OCI-LY1 (cell line): ENCODE measurements around the gene KCNJ14.

ENCODE experiments used
- H2AFZ ChIP-seq: fragments of 200-600 bp; sonication (generic), shearing (Covaris generic); 2 replicates; pipeline ENCODE4 v1.6.0; 2014; ENCODE audit warnings: antibody characterized with exemption, mild to moderate bottlenecking, low read length
- H3F3A ChIP-seq: fragments of 200-600 bp; sonication (generic), shearing (Covaris generic); 2 replicates; pipeline ENCODE4 v1.6.0; 2014; ENCODE audit warnings: mild to moderate bottlenecking, antibody characterized with exemption, low read length, moderate library complexity; ENCODE audit not compliant: insufficient read depth
- H3K27ac ChIP-seq: fragments of 200-600 bp; sonication (generic); 2 replicates; pipeline ENCODE4 v1.5.1; 2014; ENCODE audit warnings: low read length, mixed run types, mild to moderate bottlenecking, low read depth; ENCODE audit not compliant: poor library complexity, severe bottlenecking
- H3K27me3 ChIP-seq: fragments of 200-600 bp; sonication (generic); 2 replicates; pipeline ENCODE4 v1.6.0; 2014; ENCODE audit warnings: antibody characterized with exemption, mild to moderate bottlenecking, low read length, moderate library complexity; ENCODE audit not compliant: insufficient read depth
- H3K36me3 ChIP-seq: fragments of 200-600 bp; sonication (generic); 2 replicates; pipeline ENCODE4 v1.6.1; 2014; ENCODE audit warnings: mild to moderate bottlenecking, antibody characterized with exemption, low read length, moderate library complexity, mixed read lengths; ENCODE audit not compliant: insufficient read depth
- H3K4me1 ChIP-seq: fragments of 200-600 bp; sonication (generic); 2 replicates; pipeline ENCODE4 v1.5.1; 2014; ENCODE audit warnings: mild to moderate bottlenecking, low read length, moderate library complexity; ENCODE audit not compliant: insufficient read depth, severe bottlenecking
- H3K4me2 ChIP-seq: fragments of 200-600 bp; sonication (generic), shearing (Covaris generic); 2 replicates; pipeline ENCODE4 v1.6.1; 2014; ENCODE audit warnings: low read length
- H3K4me3 ChIP-seq: fragments of 200-600 bp; sonication (generic); 2 replicates; pipeline ENCODE4 v1.5.1; 2014; ENCODE audit warnings: low read length, low read depth, mild to moderate bottlenecking, mixed read lengths; ENCODE audit not compliant: poor library complexity, severe bottlenecking
- H3K79me2 ChIP-seq: fragments of 200-600 bp; shearing (Covaris generic); 2 replicates; pipeline ENCODE4 v1.6.1; 2016; ENCODE audit warnings: mixed run types, low read length, mixed read lengths; ENCODE audit not compliant: insufficient read depth
- H3K9ac ChIP-seq: fragments of 200-600 bp; sonication (generic), shearing (Covaris generic); 2 replicates; pipeline ENCODE4 v1.6.1; 2014; ENCODE audit warnings: mild to moderate bottlenecking, low read length, mixed read lengths
- H3K9me2 ChIP-seq: fragments of 200-600 bp; sonication (generic), shearing (Covaris generic); 2 replicates; pipeline ENCODE4 v1.6.1; 2014; ENCODE audit warnings: low read depth, mild to moderate bottlenecking, low read length, mixed read lengths
- H3K9me3 ChIP-seq: fragments of 200-600 bp; shearing (Covaris generic); 2 replicates; pipeline ENCODE4 v1.6.1; 2014; ENCODE audit warnings: low read length, mixed read lengths
- H4K20me1 ChIP-seq: fragments of 200-600 bp; sonication (generic), shearing (Covaris generic); 2 replicates; pipeline ENCODE4 v1.6.0; 2016; ENCODE audit warnings: mild to moderate bottlenecking, low read length; ENCODE audit not compliant: insufficient read depth
- EZH2 ChIP-seq: fragments of 200-600 bp; sonication (generic), shearing (Covaris generic); IDR thresholded peaks from 2 replicates; pipeline ENCODE4 v1.8.0; 2017; ENCODE audit warnings: borderline replicate concordance, mixed run types, mild to moderate bottlenecking, antibody characterized with exemption, low read length, moderate library complexity, mixed read lengths
- TF ChIP-seq, protein P1 (sequence below): fragments of 200-600 bp; sonication (generic), shearing (Covaris generic); IDR thresholded peaks from 2 replicates; pipeline ENCODE4 v1.5.1; 2017; ENCODE audit warnings: mild to moderate bottlenecking, antibody characterized with exemption, low read length, moderate library complexity, mixed read lengths

Gene KCNJ14

DNA sequence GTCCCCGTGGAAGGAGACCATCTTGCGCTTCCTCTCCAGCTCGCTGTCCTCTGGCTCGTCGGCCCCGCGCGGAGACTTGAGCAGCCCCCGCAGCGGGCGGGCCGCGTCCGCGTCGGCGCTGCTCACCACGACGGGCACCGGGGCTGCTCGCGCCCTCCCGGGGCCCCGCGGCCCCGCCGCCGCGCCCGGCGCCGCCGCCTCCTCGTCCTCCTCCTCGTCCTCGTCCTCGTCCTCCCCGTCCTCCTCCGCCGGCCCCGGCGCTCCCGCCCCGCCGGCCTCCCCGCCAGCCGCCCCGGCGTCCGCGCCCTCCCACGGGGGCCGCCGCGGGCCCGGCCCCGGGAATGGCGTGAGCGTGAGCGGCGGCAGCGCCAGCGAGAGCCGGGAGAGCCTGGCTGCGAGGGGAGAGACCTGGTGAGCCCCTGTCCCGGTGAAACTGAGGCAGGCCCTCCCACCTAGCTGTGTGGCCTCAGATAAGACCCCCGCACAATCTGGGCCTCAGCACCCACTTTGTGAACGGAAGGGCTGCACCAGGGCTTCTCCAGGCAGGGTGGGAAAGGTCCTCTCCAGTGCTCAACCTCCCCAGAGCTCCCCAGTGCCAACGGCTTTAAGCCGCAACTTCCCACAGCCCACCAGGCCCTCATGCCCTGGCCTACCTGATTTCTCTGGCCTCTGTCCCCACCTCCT lies 38.5 kb downstream of the KCNJ14 start:
- Histone ChIP-seq H3K27ac (no peak overlapping the region), H3K4me3 (peak overlapping the region; percentile 58), H3K36me3 (no peaks in the 10 kb centered on the region), H3K4me2 (peak overlapping the region; percentile 77), H3K9me2 (no peaks in the 10 kb centered on the region), H3K4me1 (peaks cover 8% of the 10 kb centered on the region), H3F3A (no peaks in the 10 kb centered on the region), H4K20me1 (no peaks in the 10 kb centered on the region), H2AFZ (no peak overlapping the region), H3K79me2 (no peaks in the 10 kb centered on the region), H3K9ac (peak overlapping the region; percentile 40; the same call in 1 of the 2 replicates), H3K27me3 (no peaks in the 10 kb centered on the region), H3K9me3 (no peaks in the 10 kb centered on the region)
- TF ChIP-seq, protein P1, sequence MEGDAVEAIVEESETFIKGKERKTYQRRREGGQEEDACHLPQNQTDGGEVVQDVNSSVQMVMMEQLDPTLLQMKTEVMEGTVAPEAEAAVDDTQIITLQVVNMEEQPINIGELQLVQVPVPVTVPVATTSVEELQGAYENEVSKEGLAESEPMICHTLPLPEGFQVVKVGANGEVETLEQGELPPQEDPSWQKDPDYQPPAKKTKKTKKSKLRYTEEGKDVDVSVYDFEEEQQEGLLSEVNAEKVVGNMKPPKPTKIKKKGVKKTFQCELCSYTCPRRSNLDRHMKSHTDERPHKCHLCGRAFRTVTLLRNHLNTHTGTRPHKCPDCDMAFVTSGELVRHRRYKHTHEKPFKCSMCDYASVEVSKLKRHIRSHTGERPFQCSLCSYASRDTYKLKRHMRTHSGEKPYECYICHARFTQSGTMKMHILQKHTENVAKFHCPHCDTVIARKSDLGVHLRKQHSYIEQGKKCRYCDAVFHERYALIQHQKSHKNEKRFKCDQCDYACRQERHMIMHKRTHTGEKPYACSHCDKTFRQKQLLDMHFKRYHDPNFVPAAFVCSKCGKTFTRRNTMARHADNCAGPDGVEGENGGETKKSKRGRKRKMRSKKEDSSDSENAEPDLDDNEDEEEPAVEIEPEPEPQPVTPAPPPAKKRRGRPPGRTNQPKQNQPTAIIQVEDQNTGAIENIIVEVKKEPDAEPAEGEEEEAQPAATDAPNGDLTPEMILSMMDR: no peak
- no peak for TF ChIP-seq EZH2

GRCh38 chr19:48495396-48495795 lies 40.0 kb downstream of the KCNJ14 start:
- no peak overlapping the region for H3K4me2 ChIP-seq
- no peaks in the 10 kb centered on the region for H3K27me3 ChIP-seq
- no peaks in the 10 kb centered on the region for H3K9me2 ChIP-seq
- no peaks in the 10 kb centered on the region for H3F3A ChIP-seq
- no peak overlapping the region for H3K4me3 ChIP-seq
- no peak overlapping the region for H3K27ac ChIP-seq
- TF ChIP-seq EZH2: no peak
- TF ChIP-seq, protein P1: no peak
- no peak overlapping the region for H2AFZ ChIP-seq
- no peaks in the 10 kb centered on the region for H3K9me3 ChIP-seq
- H3K79me2 ChIP-seq: no peaks in the 10 kb centered on the region
- H3K9ac ChIP-seq: no peak overlapping the region
- no peaks in the 10 kb centered on the region for H3K36me3 ChIP-seq
- peaks cover 8% of the 10 kb centered on the region for H3K4me1 ChIP-seq
- no peaks in the 10 kb centered on the region for H4K20me1 ChIP-seq

DNA sequence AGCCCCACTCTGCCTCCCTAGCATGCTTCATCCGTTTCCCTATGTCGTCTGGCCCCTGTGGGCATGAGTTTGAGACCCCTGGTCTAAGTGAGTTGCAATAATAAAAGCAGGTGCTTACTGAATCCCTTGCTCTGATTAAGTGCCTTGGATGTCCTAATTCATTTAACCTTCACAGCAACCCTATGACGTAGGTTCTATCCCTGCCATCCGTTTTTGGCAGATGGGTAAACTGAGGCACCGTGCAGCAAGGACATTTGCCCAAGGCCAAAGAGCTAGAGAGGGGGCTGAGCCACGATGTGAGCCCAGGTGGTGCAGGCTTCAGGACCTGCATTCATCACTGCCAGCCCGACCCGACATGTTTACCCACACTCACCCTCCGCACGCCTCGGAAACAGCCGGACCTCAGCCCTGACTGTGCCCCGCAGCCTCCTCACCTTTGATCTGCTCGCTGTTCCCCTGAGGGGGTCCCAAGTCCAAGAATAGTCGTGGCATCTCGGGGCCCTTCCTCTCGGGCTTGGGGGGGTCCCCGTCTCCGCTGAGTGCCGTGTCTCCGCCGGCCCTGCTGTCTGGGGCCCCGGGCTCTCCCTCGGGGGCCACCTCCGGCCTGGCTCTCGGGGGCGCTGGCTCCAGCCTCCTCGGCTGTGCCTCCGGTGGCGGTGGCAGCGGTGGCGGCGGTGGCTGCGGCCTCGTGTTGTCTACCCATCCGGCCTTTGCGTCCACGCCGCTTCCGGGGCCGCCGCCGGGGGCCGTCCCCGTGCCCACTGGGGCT lies 41.8 kb downstream of the KCNJ14 start:
- Histone ChIP-seq H4K20me1 (no peaks in the 10 kb centered on the region), H3F3A (no peaks in the 10 kb centered on the region), H3K4me3 (no peak overlapping the region), H3K27ac (no peak overlapping the region), H3K9me2 (no peaks in the 10 kb centered on the region), H3K9me3 (no peaks in the 10 kb centered on the region), H3K79me2 (no peaks in the 10 kb centered on the region), H3K9ac (no peak overlapping the region), H2AFZ (no peak overlapping the region), H3K27me3 (no peaks in the 10 kb centered on the region), H3K36me3 (no peaks in the 10 kb centered on the region), H3K4me1 (peaks cover 10% of the 10 kb centered on the region), H3K4me2 (no peak overlapping the region)
- TF ChIP-seq EZH2: no peak
- TF ChIP-seq, protein P1: no peak
